Urothelium cell line (cell line): Measurements from ENCODE around the gene HTRA2.
A peak's percentile ranks its signal among the peaks of the same experiment; 100 is the strongest.
"Not testable (repeated sequence)": the region's sequence is repeated elsewhere in the genome, so short reads cannot be mapped to it uniquely, and the experiment has no call there.

Experiments
- DNase-seq: peaks from one replicate; pipeline ENCODE4 v3.0.0; 2011; ENCODE audit warnings: low spot score, mixed read lengths
- FAIRE-seq: peaks from 2 replicates; lab custom pipeline; 2011; peaks lifted over from hg19 to GRCh38; lab: Jason Lieb, UNC

The HTRA2 gene

GRCh38 chr2:74529357-74530238 is at the start of gene HTRA2, which contains the start of gene AUP1:
Gene HTRA2, plus strand, starts transcription at chr2:74529933. Its CDS starts 74 bp downstream, at chr2:74530007.
Gene AUP1, minus strand, starts transcription at chr2:74529706. Its CDS starts 77 bp downstream, at chr2:74529629.
- DNase-seq: peak; percentile 100
- peak; percentile 35 for FAIRE-seq

- FAIRE-seq (no peak), DNase-seq (no peak)
Observed at GRCh38 chr2:74481431-74481830, 48.3 kb upstream of the HTRA2 start.

GRCh38 chr2:74481961-74482800 is 47.6 kb upstream of the HTRA2 start:
- DNase-seq (peak; percentile 63), FAIRE-seq (no peak)

GRCh38 chr2:74482801-74483674 is 46.7 kb upstream of the HTRA2 start, which contains the start of the genes CCDC142 and TTC31:
Gene CCDC142, minus strand, starts transcription at chr2:74482998. Its CDS starts 161 bp downstream, at chr2:74482837.
Gene TTC31, plus strand, starts transcription at chr2:74483081. Its CDS starts 15 bp downstream, at chr2:74483096.
- DNase-seq (peak; percentile 95), FAIRE-seq (peak; percentile 91)

- FAIRE-seq, DNase-seq: not testable (repeated sequence)
Observed at GRCh38 chr2:74483675-74484164, 46.0 kb upstream of the HTRA2 start.

GRCh38 chr2:74486141-74486540 is 43.6 kb upstream of the HTRA2 start:
- FAIRE-seq: no peak
- DNase-seq: no peak

- FAIRE-seq: no peak
Observed at GRCh38 chr2:74488643-74489481, 40.9 kb upstream of the HTRA2 start.

GRCh38 chr2:74489906-74490305 is 39.8 kb upstream of the HTRA2 start:
- FAIRE-seq: no peak

More at GRCh38 chr2:74488643-74489481, 40.9 kb upstream of the HTRA2 start:
- DNase-seq: no peak

GRCh38 chr2:74491648-74492544 is 37.8 kb upstream of the HTRA2 start:
- DNase-seq (no peak), FAIRE-seq (no peak)

More at GRCh38 chr2:74489906-74490305, 39.8 kb upstream of the HTRA2 start:
- no peak for DNase-seq

GRCh38 chr2:74493546-74493945 is 36.2 kb upstream of the HTRA2 start:
- FAIRE-seq (no peak), DNase-seq (no peak)

GRCh38 chr2:74495440-74495839 is 34.3 kb upstream of the HTRA2 start:
- no peak for DNase-seq
- no peak for FAIRE-seq

- DNase-seq (no peak), FAIRE-seq (no peak)
Observed at GRCh38 chr2:74496997-74497776, 32.5 kb upstream of the HTRA2 start.

GRCh38 chr2:74497777-74498499 is 31.8 kb upstream of the HTRA2 start:
- DNase-seq (no peak), FAIRE-seq (no peak)

GRCh38 chr2:74498500-74499266 is 31.1 kb upstream of the HTRA2 start:
- FAIRE-seq: no peak
- DNase-seq: no peak

GRCh38 chr2:74499267-74499939 is 30.3 kb upstream of the HTRA2 start, which contains the start of gene LBX2:
Gene LBX2, minus strand, starts transcription at chr2:74499603. Its CDS starts 66 bp downstream, at chr2:74499537.
- no peak for FAIRE-seq
- no peak for DNase-seq
